HG02798 (cell line): ENCODE measurements around the gene RASSF8.

Experiments
- ATAC-seq: cut with Tn5 transposase; IDR thresholded peaks from one replicate; pipeline ENCODE4 v1.9.1; 2021; ENCODE audit warnings: mild to moderate bottlenecking; ENCODE audit not compliant: unreplicated experiment, poor library complexity

Gene RASSF8

DNA sequence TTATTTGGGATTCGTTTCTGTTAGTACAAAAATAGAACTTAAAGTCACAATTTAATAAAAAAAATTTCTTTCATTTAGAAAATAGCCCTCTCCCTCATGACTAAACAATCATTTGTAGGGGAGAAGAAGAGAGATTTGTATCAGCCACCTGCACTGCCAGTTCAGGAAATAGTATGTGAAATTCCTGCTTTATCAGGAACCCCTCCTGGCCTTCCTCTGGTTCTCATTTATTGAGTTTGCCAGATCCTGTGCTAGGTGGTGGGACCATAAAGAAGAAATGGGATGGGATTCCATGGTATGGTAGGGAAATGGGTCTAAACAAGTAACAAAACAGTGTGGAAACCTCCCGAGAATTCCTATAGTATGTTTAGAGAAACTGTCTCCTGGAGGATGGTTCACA lies 30.0 kb downstream of the RASSF8 start:
- no peak for ATAC-seq

DNA sequence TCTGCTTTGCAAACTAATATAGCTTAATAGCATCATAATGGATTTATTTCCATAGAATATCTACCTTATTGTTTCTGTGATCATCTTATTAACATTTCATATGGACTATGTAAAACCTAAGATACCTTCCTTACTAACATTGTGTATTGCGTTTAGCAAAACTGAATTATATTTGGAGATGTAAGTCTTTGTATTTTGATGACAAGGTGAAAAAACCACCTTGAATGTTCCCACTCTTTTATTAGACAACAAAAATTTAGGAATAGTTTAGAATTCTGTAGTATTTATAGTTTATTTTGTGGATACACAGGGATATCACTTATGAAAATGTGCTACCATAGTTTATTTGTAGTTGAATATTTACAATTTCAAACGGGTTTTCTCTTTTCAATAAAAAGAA lies 32.0 kb downstream of the RASSF8 start:
- no peak for ATAC-seq

DNA sequence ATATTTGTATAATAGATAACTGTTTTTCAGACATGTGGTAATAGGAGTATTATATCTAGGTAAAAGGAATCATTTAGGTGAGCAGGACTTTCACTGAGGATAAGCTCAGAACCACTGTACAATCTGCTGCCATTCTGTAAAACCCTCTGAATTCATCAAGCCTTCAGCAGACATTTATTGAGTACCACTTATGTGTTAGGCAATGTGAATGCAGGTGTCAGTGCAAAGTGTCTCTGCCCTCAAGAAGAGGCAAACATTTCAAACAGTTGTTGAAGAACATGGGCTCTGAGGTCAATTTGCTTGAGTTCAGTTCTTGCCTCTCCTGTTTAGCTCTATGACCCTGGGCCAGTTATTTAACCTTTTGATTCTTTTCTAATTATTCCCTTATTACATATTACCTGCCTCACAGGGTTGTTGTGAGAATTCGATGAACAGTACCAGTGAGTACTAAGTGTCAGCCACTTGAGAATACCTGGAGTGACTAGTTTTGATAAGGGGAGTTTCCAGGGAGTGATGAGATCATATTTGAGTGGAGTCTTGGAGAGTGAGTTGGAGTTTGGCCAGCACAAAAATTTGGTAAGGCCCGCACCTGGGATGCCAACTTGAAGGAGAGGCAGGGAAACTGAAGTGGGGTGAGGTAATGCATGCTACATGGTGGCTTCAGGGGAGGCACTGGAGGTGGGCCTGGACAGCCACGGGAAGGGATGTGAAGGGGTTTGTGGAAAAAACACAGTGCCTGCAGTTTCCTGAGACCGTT lies 33.7 kb downstream of the RASSF8 start:
- ATAC-seq = no peak

DNA sequence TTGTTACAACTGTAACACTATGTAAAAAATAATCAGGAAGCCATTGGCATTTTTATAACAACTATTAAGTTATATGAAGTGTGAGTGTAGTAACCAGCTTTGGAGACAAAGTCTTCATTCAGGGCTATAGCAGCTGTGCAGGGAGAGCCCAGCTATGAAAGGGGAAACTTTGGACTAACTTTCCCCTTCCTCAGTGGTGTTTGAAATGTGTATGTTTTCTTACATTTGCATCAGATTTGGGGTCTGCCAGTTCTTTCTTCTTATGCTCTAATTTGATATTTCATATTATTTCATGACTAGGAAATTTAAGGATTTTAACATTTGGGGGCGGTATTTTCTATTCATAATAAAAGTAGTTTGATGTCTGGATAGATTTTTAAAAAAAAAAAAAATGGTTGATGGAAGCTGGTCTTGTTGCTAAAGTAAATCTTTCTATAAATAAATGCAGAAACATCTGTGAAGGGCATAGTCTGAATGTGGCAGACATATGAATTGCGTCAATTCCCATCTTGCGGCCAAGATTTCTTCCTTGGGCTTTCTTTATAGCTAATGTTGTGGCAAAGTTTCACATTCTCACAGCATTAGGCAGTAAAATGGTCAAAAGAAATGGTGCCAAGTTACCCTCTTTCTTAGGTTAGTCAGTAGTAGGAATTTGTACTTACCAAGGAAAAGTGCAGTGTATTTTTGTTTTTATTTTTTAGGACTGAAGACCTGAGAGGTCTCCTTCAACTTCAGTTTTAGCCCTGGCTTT lies 35.6 kb downstream of the RASSF8 start:
- ATAC-seq = no peak

DNA sequence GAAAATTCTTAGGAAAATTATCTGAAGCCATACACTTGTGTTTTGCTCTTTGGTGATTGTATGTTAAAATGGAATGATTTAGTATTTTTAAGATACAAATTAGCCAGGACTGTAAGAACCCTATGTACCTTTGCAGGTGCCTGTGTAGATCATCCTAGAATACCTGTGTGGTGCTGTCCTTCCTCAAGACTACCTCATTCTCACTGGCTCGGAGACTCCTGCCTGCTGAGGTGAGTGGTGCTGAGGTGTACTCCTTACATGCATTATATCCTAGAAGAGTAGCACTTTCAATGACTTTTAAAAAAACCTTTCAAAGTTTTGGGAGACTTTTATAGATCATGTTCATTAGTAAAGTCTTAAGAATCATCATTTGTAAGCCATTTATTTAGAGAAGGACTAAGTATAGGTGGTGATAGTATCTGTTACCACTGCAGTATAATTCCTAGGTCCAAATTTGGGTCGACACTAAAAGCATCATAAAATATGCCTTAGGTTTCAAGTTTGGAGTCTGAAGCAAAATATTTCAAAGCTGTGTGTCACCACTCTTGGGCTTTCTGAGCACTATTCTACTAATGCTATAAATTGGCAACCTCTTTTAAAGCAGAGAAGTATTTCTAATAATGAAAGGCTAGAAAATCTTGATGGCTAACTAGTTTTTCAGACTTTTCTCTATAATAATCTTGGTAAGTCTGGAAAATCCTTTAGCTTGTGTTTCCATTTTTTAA lies 36.6 kb downstream of the RASSF8 start:
- ATAC-seq = no peak

DNA sequence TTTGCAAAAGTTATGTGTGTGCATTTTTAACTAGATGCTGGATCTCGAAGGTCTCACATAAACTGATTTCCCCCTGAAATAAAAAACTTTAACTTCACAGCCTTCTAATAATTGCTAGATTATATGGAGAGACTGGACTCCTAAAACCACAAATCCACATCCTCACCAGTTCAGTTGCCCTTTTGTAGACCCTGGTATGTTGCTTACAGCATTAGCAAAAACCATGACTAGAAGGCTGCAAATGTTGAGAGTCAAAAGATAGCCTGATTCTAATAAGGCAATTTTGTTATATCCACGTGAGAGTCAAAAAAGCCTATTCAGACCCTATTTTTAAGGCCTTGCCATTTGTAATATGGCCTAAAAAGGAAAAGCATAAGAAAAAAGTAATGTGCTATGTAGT lies 37.4 kb downstream of the RASSF8 start:
- ATAC-seq = no peak

DNA sequence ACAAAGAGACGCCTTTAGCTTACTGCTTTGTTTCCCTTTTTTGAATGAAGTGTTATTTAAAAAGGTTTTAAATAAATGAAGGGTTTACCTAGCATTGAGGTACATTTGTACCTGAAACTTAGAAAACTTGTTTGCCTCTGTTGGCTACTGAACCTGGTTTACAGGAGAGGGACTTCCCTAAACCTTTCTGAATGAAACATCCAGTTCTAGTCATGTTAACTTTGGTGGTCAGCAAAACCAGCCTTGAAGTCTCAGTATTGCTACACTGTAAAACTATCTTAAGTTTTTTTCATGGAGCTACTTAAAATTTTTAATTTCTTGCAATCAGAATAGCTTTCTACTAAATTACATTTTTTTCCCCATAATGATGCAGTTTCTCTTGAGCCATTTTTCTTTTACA lies 38.2 kb downstream of the RASSF8 start:
- ATAC-seq = peak; percentile 50

DNA sequence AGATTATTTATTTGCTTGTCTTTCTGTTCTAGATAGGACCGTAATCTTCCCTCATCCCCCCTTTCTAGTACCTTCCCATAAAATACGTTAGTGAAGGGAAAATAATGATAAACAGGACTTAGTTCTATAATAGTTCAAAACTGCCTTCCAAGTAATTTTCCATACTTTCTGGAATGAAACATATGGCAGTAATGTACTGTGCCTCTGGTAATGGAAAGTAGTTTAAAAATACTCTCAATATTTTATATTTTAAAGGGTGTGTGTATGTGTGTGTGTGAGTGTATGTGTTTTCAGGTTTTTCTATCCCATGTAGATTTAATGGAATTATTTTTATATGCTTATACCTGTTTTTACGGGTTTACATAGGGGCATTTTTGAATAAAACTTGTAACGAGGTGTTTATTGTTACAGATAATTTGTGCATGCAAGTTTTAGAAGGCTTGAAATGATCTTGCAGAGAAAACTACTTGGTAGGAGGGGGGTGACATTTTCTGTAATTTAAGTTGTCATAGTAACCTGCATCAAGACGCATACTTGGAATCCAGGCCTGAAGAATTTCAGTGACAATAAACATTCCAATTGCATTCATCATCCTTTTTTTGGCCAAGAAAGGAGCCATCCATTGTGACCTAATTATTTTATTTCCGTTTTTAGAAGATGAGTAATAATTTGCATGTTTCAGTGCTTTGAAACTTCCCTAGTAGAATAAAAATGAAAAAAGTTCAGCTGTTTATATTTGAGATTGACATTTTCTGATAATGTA lies 38.9 kb downstream of the RASSF8 start:
- ATAC-seq = no peak

DNA sequence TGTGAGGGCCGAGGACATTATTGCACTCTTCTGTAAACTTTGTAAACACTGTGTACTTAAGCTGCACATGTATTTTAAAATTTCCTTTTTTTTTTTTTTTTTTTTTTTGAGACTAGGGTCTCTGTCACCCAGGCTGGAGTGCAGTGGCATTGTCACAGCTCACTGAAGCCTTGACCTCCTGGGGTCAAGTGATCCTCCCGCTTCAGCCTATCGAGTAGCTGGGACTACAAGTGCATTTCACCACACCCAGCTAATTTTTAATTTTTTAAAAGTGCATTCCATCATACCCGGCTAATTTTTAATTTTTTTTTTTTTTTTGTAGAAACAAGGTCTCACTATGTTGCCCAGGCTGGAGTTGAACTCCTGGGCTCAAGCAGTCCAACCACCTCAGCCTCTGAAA lies 42.4 kb downstream of the RASSF8 start:
- no peak for ATAC-seq

DNA sequence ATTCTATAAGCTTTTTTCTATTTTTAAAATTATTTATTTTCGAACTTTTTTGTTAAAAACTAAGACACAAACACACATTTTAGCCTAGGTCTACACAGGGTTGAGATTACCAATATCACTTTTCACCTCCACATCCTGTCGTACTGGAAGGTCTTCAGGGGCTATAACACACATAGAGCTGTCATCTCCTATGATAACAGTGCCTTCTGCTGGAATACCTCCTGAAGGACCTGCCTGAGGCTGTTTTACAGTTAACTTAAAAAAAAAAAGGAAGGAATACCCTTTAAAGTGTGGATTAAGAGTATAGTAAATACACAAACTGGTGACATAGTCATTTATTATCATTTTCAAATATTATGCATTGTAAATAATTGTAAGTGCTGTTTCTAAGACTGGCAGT lies 43.0 kb downstream of the RASSF8 start:
- no peak for ATAC-seq

DNA sequence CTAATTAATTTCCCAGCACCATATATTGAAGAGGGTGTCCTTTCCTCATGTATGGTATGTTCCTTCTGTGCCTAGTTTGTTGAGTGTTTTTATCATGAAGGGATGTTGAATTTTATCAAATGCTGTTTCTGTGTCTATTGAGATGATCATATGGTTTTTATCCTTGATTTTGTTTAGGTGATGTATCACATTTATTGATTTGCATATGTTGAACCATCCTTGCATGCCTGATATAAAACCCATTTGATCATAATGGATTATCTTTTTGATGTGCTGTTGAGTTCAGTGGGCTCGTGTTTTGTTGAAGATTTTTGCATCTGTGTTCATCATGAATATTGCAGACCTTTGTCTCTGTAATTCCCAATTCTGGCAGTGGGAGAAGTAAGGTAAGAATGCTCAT lies 44.6 kb downstream of the RASSF8 start:
- ATAC-seq = no peak

DNA sequence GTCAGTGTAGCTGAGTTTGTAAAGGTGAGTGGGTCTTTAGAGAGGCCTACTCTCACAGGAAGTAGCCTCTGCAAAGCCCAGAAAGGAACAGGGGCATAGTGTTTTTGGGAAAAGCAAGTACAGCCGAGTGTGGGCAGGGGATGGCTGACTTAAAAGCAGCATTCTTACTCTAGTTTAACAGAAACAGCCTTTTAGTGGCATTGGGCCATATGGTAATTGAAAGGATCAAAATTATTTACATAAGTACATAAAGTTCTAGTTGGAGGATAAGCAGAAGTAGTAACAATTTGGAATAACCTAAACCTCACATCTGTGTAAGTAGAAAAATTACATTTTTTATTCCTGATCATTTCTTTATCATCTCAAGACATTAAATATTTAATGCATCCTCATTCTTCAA lies 49.1 kb downstream of the RASSF8 start:
- no peak for ATAC-seq

DNA sequence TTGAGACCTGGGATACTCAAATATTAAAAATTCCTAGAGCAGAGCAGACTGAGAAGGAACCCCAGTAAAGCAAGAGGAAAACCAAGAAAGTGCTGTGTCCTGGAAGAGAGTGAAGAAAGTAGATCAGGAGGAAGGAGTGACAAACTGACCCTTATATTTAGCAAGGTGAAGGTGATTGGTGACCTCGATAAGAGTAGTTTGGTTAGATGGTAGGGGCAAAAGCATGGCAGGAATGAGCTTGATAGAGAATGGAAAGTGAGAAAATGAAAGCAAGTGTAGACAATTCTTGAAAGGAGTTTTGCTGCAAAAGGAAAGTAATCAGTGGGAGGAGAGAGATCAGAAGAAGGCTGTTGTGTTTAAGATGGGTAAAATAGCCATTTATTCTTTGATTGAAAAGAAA lies 51.1 kb downstream of the RASSF8 start:
- no peak for ATAC-seq

DNA sequence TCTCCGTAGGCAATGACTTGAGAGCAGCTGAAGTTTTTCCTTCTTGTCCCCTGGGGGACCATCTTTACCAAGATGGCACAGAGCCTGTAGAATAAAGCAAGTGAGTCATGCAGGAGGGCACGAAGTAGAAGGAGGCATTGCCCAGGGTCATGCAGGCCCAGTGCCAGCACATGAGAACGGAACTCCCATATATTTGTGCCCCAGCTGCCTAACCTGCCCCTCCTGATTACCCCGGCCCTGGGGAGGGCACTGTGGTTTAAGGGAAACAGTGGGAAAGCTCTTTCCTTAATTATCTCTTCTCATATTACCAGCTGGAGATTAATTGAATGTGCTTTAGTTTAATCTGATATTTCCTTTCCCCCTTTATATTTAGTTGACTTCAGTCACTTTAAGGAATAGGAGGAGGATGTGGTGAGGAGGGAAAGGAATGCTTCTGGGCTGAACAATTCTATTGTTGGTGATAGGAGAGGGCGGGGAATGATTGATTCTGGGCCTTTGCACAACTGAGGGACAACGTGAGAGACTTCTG lies 51.9 kb downstream of the RASSF8 start:
- ATAC-seq = no peak

DNA sequence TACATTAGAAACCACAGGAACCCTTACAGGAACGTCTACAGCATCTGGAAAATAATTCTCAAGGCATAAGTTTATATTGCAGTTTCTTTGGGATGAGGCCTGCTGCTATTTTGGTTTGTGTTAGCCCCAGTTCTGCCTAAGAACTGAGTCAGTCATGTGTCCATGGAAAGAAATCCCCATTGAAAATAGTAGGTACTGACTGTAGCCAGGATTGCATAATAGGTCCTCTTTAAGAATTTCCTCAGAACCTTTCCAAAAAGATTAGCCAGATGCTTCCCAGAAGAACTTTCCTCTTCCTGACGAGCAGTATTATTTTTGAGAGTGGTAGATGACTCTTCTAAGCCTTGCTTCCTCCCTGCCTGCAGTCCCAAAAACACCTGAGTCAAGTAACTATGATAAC lies 52.6 kb downstream of the RASSF8 start:
- ATAC-seq = no peak

DNA sequence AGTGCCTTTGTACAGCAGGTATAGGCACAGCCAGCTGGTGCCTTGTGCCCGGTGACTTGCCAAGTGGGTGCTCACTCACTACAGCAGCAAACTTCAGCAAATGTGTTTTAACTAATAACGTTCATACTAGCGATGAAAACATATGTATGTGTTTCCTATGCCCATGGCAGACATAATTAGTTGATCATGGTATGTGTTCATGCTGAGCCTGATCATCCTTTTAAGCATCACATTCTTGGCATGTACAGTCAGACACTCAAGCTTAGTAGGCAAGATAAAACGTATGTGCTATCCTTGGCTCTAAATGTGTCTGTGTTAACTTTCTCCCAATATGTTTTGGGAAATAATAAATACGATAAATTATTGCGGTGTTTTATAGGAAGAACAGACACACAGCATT lies 55.6 kb downstream of the RASSF8 start:
- ATAC-seq = no peak

DNA sequence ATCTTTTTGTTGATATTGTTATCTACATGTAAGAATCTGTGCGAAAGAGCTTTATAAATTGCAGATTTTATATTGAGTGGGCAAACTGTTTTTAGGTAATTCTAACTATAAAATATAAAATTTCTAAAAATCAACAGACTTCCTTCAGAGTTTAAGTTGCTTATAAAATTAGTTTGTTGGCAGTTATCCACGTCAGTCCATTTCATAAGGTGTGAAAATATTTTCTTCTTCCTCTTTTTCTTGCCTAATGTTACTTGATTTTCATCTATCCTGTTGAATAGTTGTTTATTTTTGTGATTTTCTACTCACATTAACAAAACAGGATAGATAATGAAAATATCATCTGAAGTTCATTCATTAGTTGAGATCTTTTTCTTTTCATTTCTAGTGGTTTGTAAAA lies 58.0 kb downstream of the RASSF8 start:
- no peak for ATAC-seq

DNA sequence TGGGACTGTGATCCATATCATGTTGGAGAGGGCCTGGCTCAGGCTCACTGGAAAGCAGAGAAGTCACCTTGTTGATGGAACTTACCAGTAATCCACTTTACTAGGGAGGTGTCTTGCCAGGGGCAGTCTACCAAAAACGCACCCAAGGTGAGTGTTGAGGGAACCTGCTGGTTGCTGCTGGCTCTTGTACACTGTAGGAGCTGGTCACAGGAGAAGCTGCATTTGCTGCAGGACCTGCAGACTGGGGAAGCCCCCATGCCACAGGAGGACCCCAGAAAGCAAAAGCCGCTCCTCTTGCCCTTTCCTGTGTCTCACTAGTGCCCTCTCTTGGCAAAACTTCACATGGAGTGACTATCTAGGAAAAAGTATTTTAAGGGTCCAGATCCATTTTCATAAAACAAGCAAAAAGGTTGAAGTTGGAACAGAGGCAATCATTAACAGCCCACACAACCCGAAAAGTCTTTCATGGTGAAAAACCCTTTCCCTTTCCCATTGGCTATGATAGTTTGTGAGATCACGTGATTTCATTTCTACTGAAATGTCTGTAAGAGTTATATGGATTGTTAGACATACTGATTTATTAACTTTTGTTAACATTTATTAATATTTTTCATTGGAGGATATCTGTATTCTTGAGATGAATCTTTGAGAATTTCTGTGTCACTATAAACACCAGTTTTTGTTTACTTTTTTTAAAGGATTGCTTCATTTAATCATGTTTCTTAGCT lies 59.2 kb downstream of the RASSF8 start:
- no peak for ATAC-seq

DNA sequence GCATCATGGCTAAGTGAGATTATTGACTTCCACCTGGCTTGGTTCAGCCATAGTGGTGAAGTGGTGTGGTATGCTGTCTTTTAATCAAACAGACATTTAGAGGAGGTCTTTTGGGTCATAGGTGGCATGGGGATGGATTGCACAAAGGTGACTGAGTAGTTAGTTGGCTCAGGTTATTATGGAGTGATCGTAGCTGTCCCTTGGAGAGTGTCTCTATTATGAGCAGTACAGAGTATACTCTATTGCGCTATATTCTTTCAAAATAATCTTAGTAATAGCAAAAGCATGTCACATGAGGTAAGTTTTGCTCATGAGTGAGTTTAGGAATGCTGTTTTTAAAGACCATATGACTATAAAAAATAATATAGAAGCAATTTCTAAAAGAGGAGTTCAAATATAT lies 60.4 kb downstream of the RASSF8 start:
- ATAC-seq = no peak

DNA sequence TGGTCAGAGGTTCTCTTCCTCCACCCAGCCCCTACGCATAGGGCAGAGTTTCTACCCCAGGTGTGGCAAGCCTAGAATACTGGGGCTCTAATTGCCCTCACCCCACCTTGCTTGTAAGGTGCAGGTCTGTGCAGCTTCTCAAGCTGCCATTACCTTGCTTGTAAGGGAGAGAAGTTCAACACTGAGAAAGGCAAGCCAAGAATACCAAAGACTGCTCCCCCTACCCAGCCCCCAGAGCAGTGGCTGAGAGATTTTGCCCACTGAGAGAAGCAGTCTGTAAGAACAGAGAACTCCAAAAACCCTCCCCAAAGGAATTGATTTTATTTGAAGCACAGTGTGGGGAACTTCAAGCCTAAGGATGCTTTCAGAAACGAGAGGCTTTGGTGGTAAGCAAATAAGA lies 63.1 kb downstream of the RASSF8 start:
- no peak for ATAC-seq
